EL (cell line): ENCODE data around the gene EDDM3A.
"Not testable (repeated sequence)": the region's sequence is repeated elsewhere in the genome, so short reads cannot be mapped to it uniquely, and the experiment has no call there.

Experiments
- DNase-seq: peaks from one replicate; pipeline ENCODE4 v3.0.0-alpha.2; 2016

EDDM3A gene

GRCh38 chr14:20733684-20734429 lies 11.8 kb upstream of the EDDM3A start:
- DNase-seq = no peak

- DNase-seq = no peak
Measured at GRCh38 chr14:20734430-20734806, 11.3 kb upstream of the EDDM3A start.

- not testable (repeated sequence) for DNase-seq
Measured at GRCh38 chr14:20738292-20738691, 7.4 kb upstream of the EDDM3A start.

- DNase-seq = no peak
Measured at GRCh38 chr14:20742132-20742531, 3.6 kb upstream of the EDDM3A start.

- DNase-seq = no peak
Measured at GRCh38 chr14:20743556-20743955, 2.1 kb upstream of the EDDM3A start.

GRCh38 chr14:20746566-20746965 lies 879 bp downstream of the EDDM3A start:
- no peak for DNase-seq

- DNase-seq = no peak
Measured at GRCh38 chr14:20748439-20748838, 2.8 kb downstream of the EDDM3A start.

- DNase-seq = no peak
Measured at GRCh38 chr14:20750194-20750593, 4.5 kb downstream of the EDDM3A start.

GRCh38 chr14:20751963-20752562 lies 6.4 kb downstream of the EDDM3A start:
- DNase-seq = no peak

- no peak for DNase-seq
Measured at GRCh38 chr14:20754308-20754707, 8.6 kb downstream of the EDDM3A start.

GRCh38 chr14:20755037-20755436 lies 9.3 kb downstream of the EDDM3A start:
- no peak for DNase-seq

- DNase-seq = no peak
Measured at GRCh38 chr14:20757965-20758364, 12.3 kb downstream of the EDDM3A start.

- not testable (repeated sequence) for DNase-seq
Measured at GRCh38 chr14:20759465-20759864, 13.8 kb downstream of the EDDM3A start.

GRCh38 chr14:20760950-20761349 lies 15.3 kb downstream of the EDDM3A start:
- DNase-seq = no peak

- DNase-seq = no peak
Measured at GRCh38 chr14:20768593-20768892, 22.9 kb downstream of the EDDM3A start.

GRCh38 chr14:20769421-20769820 lies 23.7 kb downstream of the EDDM3A start:
- no peak for DNase-seq

GRCh38 chr14:20772650-20773049 lies 27.0 kb downstream of the EDDM3A start:
- no peak for DNase-seq

- no peak for DNase-seq
Measured at GRCh38 chr14:20774258-20774824, 28.7 kb downstream of the EDDM3A start.

- no peak for DNase-seq
Measured at GRCh38 chr14:20775043-20775442, 29.4 kb downstream of the EDDM3A start.

- DNase-seq = no peak
Measured at GRCh38 chr14:20775901-20776300, 30.2 kb downstream of the EDDM3A start.

- DNase-seq = no peak
Measured at GRCh38 chr14:20781803-20782202, 36.1 kb downstream of the EDDM3A start.

- no peak for DNase-seq
Measured at GRCh38 chr14:20782280-20782890, 36.7 kb downstream of the EDDM3A start.

GRCh38 chr14:20787025-20787424 lies 41.3 kb downstream of the EDDM3A start:
- DNase-seq = no peak

GRCh38 chr14:20789230-20789813 lies 43.6 kb downstream of the EDDM3A start:
- no peak for DNase-seq
